LoVo (cell line): Measurements from ENCODE around the gene CCDC150.
A peak's percentile ranks its signal among the peaks of the same experiment; 100 is the strongest.
"Not testable (repeated sequence)": the region's sequence is repeated elsewhere in the genome, so short reads cannot be mapped to it uniquely, and the experiment has no call there.

Experiments
- DNase-seq: peaks from one replicate; pipeline ENCODE4 v3.0.0-alpha.2; 2016; ENCODE audit warnings: low spot score

CCDC150 gene

DNA sequence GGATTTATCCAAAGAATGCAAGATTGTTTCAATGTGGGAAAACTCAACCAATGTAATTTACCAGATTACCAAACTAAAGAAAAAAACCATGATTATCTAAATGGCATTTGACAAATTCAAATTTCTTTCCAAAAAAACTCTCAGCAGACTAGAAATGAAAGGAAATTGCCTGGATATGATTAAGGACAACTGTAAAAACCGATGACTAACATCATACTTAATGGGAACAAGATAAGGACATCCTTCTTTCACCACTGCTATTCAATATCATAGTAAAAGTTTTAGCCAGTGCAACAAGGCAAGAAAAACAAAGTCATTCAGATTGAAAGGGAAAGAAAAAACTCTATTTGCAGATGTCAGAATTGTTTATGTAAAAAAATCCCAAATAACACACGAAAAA is 4.4 kb upstream of the CCDC150 start:
- DNase-seq, result no peak

- DNase-seq, result no peak
These were observed 750 bp upstream of the CCDC150 start for GRCh38 chr2:196638765-196639164.

GRCh38 chr2:196640031-196640548 is 575 bp downstream of the CCDC150 start:
- DNase-seq, result no peak

GRCh38 chr2:196649202-196649601 is 9.7 kb downstream of the CCDC150 start:
- DNase-seq, result no peak

GRCh38 chr2:196651387-196652094 is 12.0 kb downstream of the CCDC150 start:
- no peak for DNase-seq

DNA sequence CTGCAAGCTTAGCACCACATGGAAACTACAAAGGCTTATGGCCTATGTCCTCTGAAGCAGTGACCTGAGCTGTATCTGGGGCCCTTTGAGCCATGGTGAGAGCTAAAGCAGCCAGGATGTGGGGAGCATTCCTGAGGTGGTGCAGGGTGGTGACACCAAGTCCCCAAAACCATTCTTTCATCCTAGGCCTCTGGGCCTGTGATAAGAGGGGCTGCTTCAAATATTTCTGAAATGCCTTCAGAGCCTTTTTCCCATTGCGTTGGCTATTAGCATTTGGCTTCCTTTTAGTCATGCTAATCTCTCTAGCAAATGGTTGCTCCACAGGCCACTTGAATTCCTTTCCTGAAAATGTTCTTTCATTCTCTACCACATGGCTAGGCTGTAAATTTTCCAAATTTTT is 13.4 kb downstream of the CCDC150 start:
- DNase-seq, result no peak

GRCh38 chr2:196653843-196654242 is 14.3 kb downstream of the CCDC150 start:
- no peak for DNase-seq

GRCh38 chr2:196655761-196656160 is 16.2 kb downstream of the CCDC150 start:
- DNase-seq, result no peak

DNA sequence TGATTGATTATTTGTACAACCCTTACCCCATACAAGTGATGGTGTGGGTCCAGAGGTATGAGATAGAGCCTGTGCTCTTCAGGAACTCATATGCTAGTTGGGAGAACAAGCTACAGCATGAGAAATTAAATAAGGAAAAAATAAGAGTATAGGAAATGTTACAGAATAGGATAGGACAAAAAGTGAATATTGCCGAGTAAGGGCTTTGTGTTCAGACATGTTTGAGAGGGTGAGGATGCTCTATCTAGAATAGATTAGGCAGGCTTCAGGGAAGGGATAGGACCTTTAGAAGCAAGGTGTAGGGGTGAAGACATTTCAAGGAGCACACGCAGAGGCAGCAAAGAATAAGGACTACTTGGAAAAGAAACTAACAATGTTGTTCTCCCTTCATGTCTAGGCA is 17.8 kb downstream of the CCDC150 start:
- DNase-seq, result no peak

- DNase-seq, result no peak
These were observed 20.3 kb downstream of the CCDC150 start for GRCh38 chr2:196659844-196660243.

GRCh38 chr2:196660244-196660643 is 20.7 kb downstream of the CCDC150 start:
- no peak for DNase-seq

- DNase-seq, result no peak
These were observed 30.8 kb downstream of the CCDC150 start for GRCh38 chr2:196670342-196670741.

- DNase-seq, result no peak
These were observed 36.4 kb downstream of the CCDC150 start for GRCh38 chr2:196675963-196676362.

GRCh38 chr2:196677404-196677803 is 37.9 kb downstream of the CCDC150 start:
- no peak for DNase-seq

DNA sequence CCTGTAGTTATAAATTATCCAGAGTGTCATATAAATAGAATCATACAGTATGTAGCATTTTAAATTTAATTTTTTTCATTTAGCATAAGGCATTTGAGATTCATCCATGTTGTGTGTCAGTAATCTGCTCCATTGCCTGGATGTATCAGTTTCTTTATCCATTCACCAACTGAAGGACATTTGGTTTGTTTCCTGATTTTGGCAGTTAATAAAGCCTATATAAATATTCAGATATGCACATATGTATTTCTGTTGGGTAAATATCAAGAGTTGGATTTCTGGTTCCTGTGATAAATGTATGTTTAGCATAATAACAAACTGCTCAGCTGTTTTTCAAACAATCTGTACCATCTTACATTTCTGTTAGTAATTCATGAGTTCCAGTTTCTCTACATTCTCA is 39.9 kb downstream of the CCDC150 start:
- DNase-seq, result no peak

DNA sequence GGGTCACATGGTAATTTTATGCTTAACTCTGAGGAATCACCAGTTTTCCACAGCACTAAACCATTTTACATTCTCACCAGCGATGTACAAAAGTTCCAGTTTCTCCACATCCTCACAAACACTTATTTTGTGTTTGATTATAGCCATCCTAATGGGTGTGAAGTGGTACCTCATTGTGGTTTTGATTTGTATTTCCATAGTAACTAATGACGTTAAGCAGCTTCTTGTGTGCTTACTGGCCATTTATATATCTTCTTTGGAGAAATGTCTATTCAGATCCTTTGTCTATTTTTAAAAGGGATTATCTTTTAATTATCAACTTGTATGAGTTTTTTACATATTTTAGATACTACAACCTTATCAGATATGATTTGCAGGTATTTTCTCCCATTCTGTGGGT is 42.0 kb downstream of the CCDC150 start:
- DNase-seq, result no peak

DNA sequence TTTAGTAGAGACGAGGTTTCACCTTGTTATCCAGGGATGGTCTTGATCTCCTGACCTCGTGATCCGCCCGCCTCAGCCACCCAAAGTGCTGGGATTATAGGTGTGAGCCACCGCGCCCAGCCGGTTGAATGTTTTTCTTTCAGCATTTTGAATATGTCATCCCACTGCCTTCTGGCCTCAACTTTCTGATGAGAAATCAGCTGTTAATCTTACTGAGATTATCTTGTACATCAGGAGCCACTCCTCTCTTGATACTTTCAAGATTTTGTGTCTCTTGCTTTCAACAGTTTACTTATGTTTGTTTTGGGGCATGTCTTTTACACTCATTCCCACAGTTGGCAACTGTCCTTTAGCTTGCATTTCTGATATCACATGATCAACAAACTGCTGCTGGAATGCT is 46.3 kb downstream of the CCDC150 start:
- no peak for DNase-seq

- not testable (repeated sequence) for DNase-seq
These were observed 47.2 kb downstream of the CCDC150 start for GRCh38 chr2:196686737-196687136.

GRCh38 chr2:196696423-196697079 is 57.0 kb downstream of the CCDC150 start:
- peak; percentile 41 for DNase-seq

GRCh38 chr2:196697825-196698224 is 58.3 kb downstream of the CCDC150 start:
- no peak for DNase-seq

GRCh38 chr2:196702641-196703040 is 63.1 kb downstream of the CCDC150 start:
- DNase-seq, result no peak

GRCh38 chr2:196703695-196704094 is 64.2 kb downstream of the CCDC150 start:
- DNase-seq, result no peak

- not testable (repeated sequence) for DNase-seq
These were observed 70.5 kb downstream of the CCDC150 start for GRCh38 chr2:196710056-196710455.

- no peak for DNase-seq
These were observed 72.1 kb downstream of the CCDC150 start for GRCh38 chr2:196711625-196712024.
